ENCODE measurements around the gene ANAPC7. TPM values are rescaled to one million over a fixed set of nuclear protein-coding genes. Genes with fewer than 3 reads are reported as not detected.
"Not testable (repeated sequence)": the region's sequence is repeated elsewhere in the genome, so short reads cannot be mapped to it uniquely, and the experiment has no call there.

ANAPC7 gene
- total RNA-seq, 5 donors from 2014 or later (not counting 1 experiment from before 2014, with no cell fraction given) = 40.8 to 60.4 (median 57.6) TPM

GRCh38 chr12:110431957-110432587 is 28.6 kb upstream of the ANAPC7 start:
- CTCF ChIA-PET = interaction anchor here (0.5 to 2.0 kb wide), 49 partner anchors 8 to 521 kb away, joined by 3 to 64 read pairs (median 5); partner anchors contain the start of genes ARPC3 (in 2 of the 2), ANAPC7 (in 1 of the 2), FAM216A (in 1 of the 2) and GPN3 (in 1 of the 2)
- Mint-ChIP-seq H3K27me3 (no peaks in the 10 kb centered on the region), H3K4me1 (peaks cover 0 to 3% (median 0%) of the 10 kb centered on the region in 3 donors), H3K36me3 (peaks cover 16% of the 10 kb centered on the region), H3K27ac (no peak overlapping the region), H3K9me3 (no peaks in the 10 kb centered on the region), H3K4me3 (peak overlapping the region in 1 of 3 donors; percentile 100)
- Histone ChIP-seq H3K4me3 (ENCODE audit: control insufficient read depth in 1 of 2, extremely low read depth in 1 of 2, low read length in 1 of 2) (peak overlapping the region in 1 of 2 donors; percentile 55), H3K36me3 (ENCODE audit: control insufficient read depth in 2 of 2, extremely low read depth in 1 of 2, insufficient read depth in 1 of 2, low read length in 1 of 2) (peaks cover 0 to 16% of the 10 kb centered on the region in 2 donors), H3K27ac (ENCODE audit: low read length) (no peak overlapping the region), H3K27me3 (replicated peaks in 1 of 2; ENCODE audit: control insufficient read depth in 2 of 2, extremely low read depth in 1 of 2, insufficient read depth in 2 of 2, low read length in 1 of 2) (peaks cover 0 to 7% of the 10 kb centered on the region in 2 experiments), H3K4me1 (ENCODE audit: control insufficient read depth in 1 of 2, extremely low read depth in 1 of 2, insufficient read depth in 2 of 2, low read length in 2 of 2) (peaks cover 0 to 4% of the 10 kb centered on the region in 2 experiments), H3K9me3 (no peaks in the 10 kb centered on the region)
- POLR2A ChIA-PET = interaction anchor here in 1 of 2 donors (0.5 to 0.9 kb wide), 2 partner anchors 21 to 332 kb away, joined by 4 to 5 read pairs; no protein-coding TSS in a partner anchor
- WGBS (ENCODE audit: insufficient coverage) = 73% methylated on average over 2 of the region's 12 CpGs
- peak in 1 of 4 experiments; percentile 26 for ATAC-seq (replicated peaks in 1 of 4)
- no peak for DNase-seq

DNA sequence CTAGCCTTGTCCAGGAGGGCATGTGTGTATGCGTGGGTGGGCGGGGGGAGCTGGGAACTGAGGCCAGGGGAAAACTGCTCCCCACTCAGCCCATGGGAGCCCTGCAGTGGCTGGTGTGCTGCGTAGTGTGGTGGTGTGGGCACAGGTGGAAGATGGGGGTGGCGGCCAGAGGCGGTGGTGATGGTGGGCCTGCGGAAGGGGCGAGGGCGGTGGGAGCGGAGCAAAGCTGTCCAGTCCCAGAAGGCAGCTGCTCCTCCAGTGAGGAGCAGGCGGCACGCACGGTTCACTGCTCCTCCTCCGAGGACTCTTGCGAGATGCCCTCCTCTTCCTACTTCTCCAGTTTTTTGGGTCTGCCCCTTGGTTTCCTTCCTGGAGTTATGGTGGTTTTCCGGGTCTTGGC is 26.2 kb upstream of the ANAPC7 start:
- CTCF ChIA-PET = not testable (repeated sequence)

GRCh38 chr12:110426406-110426805 is 22.9 kb upstream of the ANAPC7 start:
- H3K27ac Mint-ChIP-seq = no peak overlapping the region

More for the DNA sequence above, 26.2 kb upstream of the ANAPC7 start:
- H3K4me1 ChIP-seq (ENCODE audit: control insufficient read depth in 1 of 2, extremely low read depth in 1 of 2, insufficient read depth in 2 of 2, low read length in 2 of 2); H3K9me3 ChIP-seq; H3K27ac Mint-ChIP-seq; H3K27me3 ChIP-seq (replicated peaks in 1 of 2; ENCODE audit: control insufficient read depth in 2 of 2, extremely low read depth in 1 of 2, insufficient read depth in 2 of 2, low read length in 1 of 2); H3K36me3 Mint-ChIP-seq; H3K9me3 Mint-ChIP-seq; H3K36me3 ChIP-seq (ENCODE audit: control insufficient read depth in 2 of 2, extremely low read depth in 1 of 2, insufficient read depth in 1 of 2, low read length in 1 of 2); POLR2A ChIA-PET; H3K4me3 ChIP-seq (ENCODE audit: control insufficient read depth in 1 of 2, extremely low read depth in 1 of 2, low read length in 1 of 2); ATAC-seq (replicated peaks in 1 of 4); DNase-seq; H3K4me1 Mint-ChIP-seq; H3K27me3 Mint-ChIP-seq; H3K4me3 Mint-ChIP-seq; H3K27ac ChIP-seq (ENCODE audit: low read length): not testable (repeated sequence)
- 98% methylated on average over 7 of the region's 15 CpGs for WGBS (ENCODE audit: insufficient coverage)

GRCh38 chr12:110424237-110424636 is 20.7 kb upstream of the ANAPC7 start:
- no peaks in the 10 kb centered on the region for H3K36me3 ChIP-seq (ENCODE audit: control insufficient read depth in 2 of 2, extremely low read depth in 1 of 2, insufficient read depth in 1 of 2, low read length in 1 of 2)
- CTCF ChIA-PET = interaction anchor here in 1 of 2 donors (0.9 to 2.3 kb wide), 2 partner anchors 26 to 324 kb away, joined by 3 to 5 read pairs; partner anchors contain the start of gene ARPC3
- H3K4me1 Mint-ChIP-seq = no peaks in the 10 kb centered on the region
- no peaks in the 10 kb centered on the region for H3K4me1 ChIP-seq (ENCODE audit: control insufficient read depth in 1 of 2, extremely low read depth in 1 of 2, insufficient read depth in 2 of 2, low read length in 2 of 2)
- H3K9me3 ChIP-seq = no peaks in the 10 kb centered on the region
- H3K4me3 Mint-ChIP-seq = no peak overlapping the region
- H3K9me3 Mint-ChIP-seq = no peaks in the 10 kb centered on the region
- DNase-seq = no peak
- POLR2A ChIA-PET = no interaction called here
- H3K27me3 ChIP-seq (replicated peaks in 1 of 2; ENCODE audit: control insufficient read depth in 2 of 2, extremely low read depth in 1 of 2, insufficient read depth in 2 of 2, low read length in 1 of 2) = peaks cover 0 to 13% of the 10 kb centered on the region in 2 experiments
- no peak for ATAC-seq (replicated peaks in 1 of 4)
- no peaks in the 10 kb centered on the region for H3K36me3 Mint-ChIP-seq
- H3K27ac Mint-ChIP-seq = no peak overlapping the region
- H3K27ac ChIP-seq (ENCODE audit: low read length) = no peak overlapping the region
- H3K27me3 Mint-ChIP-seq = no peaks in the 10 kb centered on the region
- no peak overlapping the region for H3K4me3 ChIP-seq (ENCODE audit: control insufficient read depth in 1 of 2, extremely low read depth in 1 of 2, low read length in 1 of 2)
- WGBS (ENCODE audit: insufficient coverage) = 61% methylated on average over 3 of the region's 3 CpGs

More at GRCh38 chr12:110426406-110426805, 22.9 kb upstream of the ANAPC7 start:
- H3K27me3 ChIP-seq (replicated peaks in 1 of 2; ENCODE audit: control insufficient read depth in 2 of 2, extremely low read depth in 1 of 2, insufficient read depth in 2 of 2, low read length in 1 of 2) = peaks cover 0 to 7% of the 10 kb centered on the region in 2 experiments
- ChIA-PET CTCF (no interaction called here), POLR2A (no interaction called here)
- ATAC-seq (replicated peaks in 1 of 4) = no peak
- H3K4me3 ChIP-seq (ENCODE audit: control insufficient read depth in 1 of 2, extremely low read depth in 1 of 2, low read length in 1 of 2) = no peak overlapping the region
- no peaks in the 10 kb centered on the region for H3K36me3 ChIP-seq (ENCODE audit: control insufficient read depth in 2 of 2, extremely low read depth in 1 of 2, insufficient read depth in 1 of 2, low read length in 1 of 2)
- no CpG with 5 or more reads among the region's 3 CpGs for WGBS (ENCODE audit: insufficient coverage)
- peaks cover 0 to 4% of the 10 kb centered on the region in 2 experiments for H3K4me1 ChIP-seq (ENCODE audit: control insufficient read depth in 1 of 2, extremely low read depth in 1 of 2, insufficient read depth in 2 of 2, low read length in 2 of 2)
- H3K9me3 ChIP-seq = no peaks in the 10 kb centered on the region
- Mint-ChIP-seq H3K4me3 (no peak overlapping the region), H3K9me3 (no peaks in the 10 kb centered on the region), H3K36me3 (no peaks in the 10 kb centered on the region), H3K27me3 (no peaks in the 10 kb centered on the region), H3K4me1 (peaks cover 0 to 2% (median 0%) of the 10 kb centered on the region in 3 donors)
- no peak overlapping the region for H3K27ac ChIP-seq (ENCODE audit: low read length)
- no peak for DNase-seq

GRCh38 chr12:110421701-110422100 is 18.2 kb upstream of the ANAPC7 start:
- no peak overlapping the region for H3K4me3 Mint-ChIP-seq
- H3K27me3 ChIP-seq (replicated peaks in 1 of 2; ENCODE audit: control insufficient read depth in 2 of 2, extremely low read depth in 1 of 2, insufficient read depth in 2 of 2, low read length in 1 of 2) = peaks cover 0 to 11% of the 10 kb centered on the region in 2 experiments
- H3K27me3 Mint-ChIP-seq = no peaks in the 10 kb centered on the region
- H3K27ac Mint-ChIP-seq = no peak overlapping the region
- POLR2A ChIA-PET = no interaction called here
- no peaks in the 10 kb centered on the region for H3K36me3 Mint-ChIP-seq
- H3K9me3 Mint-ChIP-seq = no peaks in the 10 kb centered on the region
- no peaks in the 10 kb centered on the region for H3K4me1 ChIP-seq (ENCODE audit: control insufficient read depth in 1 of 2, extremely low read depth in 1 of 2, insufficient read depth in 2 of 2, low read length in 2 of 2)
- no peaks in the 10 kb centered on the region for H3K36me3 ChIP-seq (ENCODE audit: control insufficient read depth in 2 of 2, extremely low read depth in 1 of 2, insufficient read depth in 1 of 2, low read length in 1 of 2)
- WGBS (ENCODE audit: insufficient coverage) = 60% methylated on average over 1 of the region's 4 CpGs
- DNase-seq (no peak), ATAC-seq (replicated peaks in 1 of 4) (no peak)
- no peaks in the 10 kb centered on the region for H3K9me3 ChIP-seq
- H3K4me1 Mint-ChIP-seq = no peaks in the 10 kb centered on the region
- no peak overlapping the region for H3K4me3 ChIP-seq (ENCODE audit: control insufficient read depth in 1 of 2, extremely low read depth in 1 of 2, low read length in 1 of 2)
- H3K27ac ChIP-seq (ENCODE audit: low read length) = no peak overlapping the region
- CTCF ChIA-PET = interaction anchor here in 1 of 2 donors (1.1 to 1.3 kb wide), 3 partner anchors 10 to 46 kb away, joined by 3 to 5 read pairs (median 3); partner anchors contain the start of gene GPN3

GRCh38 chr12:110421159-110421661 is 17.7 kb upstream of the ANAPC7 start:
- WGBS (ENCODE audit: insufficient coverage) = no CpG with 5 or more reads among the region's 3 CpGs
- CTCF ChIA-PET = interaction anchor here in 1 of 2 donors (1.2 to 1.3 kb wide), 2 partner anchors 10 to 47 kb away, joined by 3 to 5 read pairs; partner anchors contain the start of gene GPN3
- no peaks in the 10 kb centered on the region for H3K4me1 Mint-ChIP-seq

More at GRCh38 chr12:110421159-110421661, 17.7 kb upstream of the ANAPC7 start:
- Mint-ChIP-seq H3K27me3 (no peaks in the 10 kb centered on the region), H3K27ac (no peak overlapping the region), H3K9me3 (no peaks in the 10 kb centered on the region), H3K36me3 (no peaks in the 10 kb centered on the region), H3K4me3 (no peak overlapping the region)
- Histone ChIP-seq H3K9me3 (no peaks in the 10 kb centered on the region), H3K27ac (ENCODE audit: low read length) (no peak overlapping the region), H3K4me1 (ENCODE audit: control insufficient read depth in 1 of 2, extremely low read depth in 1 of 2, insufficient read depth in 2 of 2, low read length in 2 of 2) (no peaks in the 10 kb centered on the region), H3K27me3 (replicated peaks in 1 of 2; ENCODE audit: control insufficient read depth in 2 of 2, extremely low read depth in 1 of 2, insufficient read depth in 2 of 2, low read length in 1 of 2) (peaks cover 0 to 11% of the 10 kb centered on the region in 2 experiments), H3K4me3 (ENCODE audit: control insufficient read depth in 1 of 2, extremely low read depth in 1 of 2, low read length in 1 of 2) (no peak overlapping the region), H3K36me3 (ENCODE audit: control insufficient read depth in 2 of 2, extremely low read depth in 1 of 2, insufficient read depth in 1 of 2, low read length in 1 of 2) (no peaks in the 10 kb centered on the region)
- POLR2A ChIA-PET = no interaction called here
- no peak for DNase-seq
- no peak for ATAC-seq (replicated peaks in 1 of 4)
